B cell (primary cell): Measurements from ENCODE around the gene CXADR. TPM values are rescaled to one million over a fixed set of nuclear protein-coding genes. Genes with fewer than 3 reads are reported as not detected.
"Not testable (repeated sequence)": the region's sequence is repeated elsewhere in the genome, so short reads cannot be mapped to it uniquely, and the experiment has no call there.

Experiments used
- ATAC-seq: fragments of 200-7000 bp; cut with Tn5 transposase; one replicate; pipeline ENCODE4 v1.10.0; 2021; ENCODE audit warnings: low read depth, mild to moderate bottlenecking, moderate number of reproducible peaks, moderate library complexity
- CTCF ChIA-PET: fragments of 350-600 bp; sonication (Branson Sonifier 250); formaldehyde crosslinking; loops from one replicate; lab custom pipeline; 2021; ENCODE audit warnings: antibody characterized with exemption, inconsistent platforms; lab: Charles Lee
- POLR2A ChIA-PET: fragments of 350-600 bp; sonication (Branson Sonifier 250); formaldehyde crosslinking; loops from one replicate; lab custom pipeline; 2021; ENCODE audit warnings: antibody characterized with exemption; lab: Charles Lee
- DNase-seq: peaks from one replicate; pipeline ENCODE4 v3.0.0; 2013
- H2AFZ ChIP-seq: 2 replicates; pipeline ENCODE4 v1.6.1; 2012; ENCODE audit warnings: mild to moderate bottlenecking, low read depth, low read length; ENCODE audit not compliant: insufficient read depth, poor library complexity, severe bottlenecking
- H3K27ac ChIP-seq, 2 donors: 1 replicate in 1 of 2; 2 replicates in 1 of 2; pipeline ENCODE4 v1.5.1; 2012 to 2013; ENCODE audit warnings: low read length in 2 of 2, mild to moderate bottlenecking in 2 of 2, moderate library complexity in 1 of 2
- H3K27me3 ChIP-seq, 4 experiments: fragments of 200-600 bp in 1 of 4; sonication (generic) in 1 of 4; replicated peaks in 1 of 4; 1 replicate in 2 of 4; 2 replicates in 2 of 4; pipeline versions ENCODE4 v1.6.1 to v1.7.0; 2013 to 2016; ENCODE audit warnings: low read length in 3 of 4, mild to moderate bottlenecking in 2 of 4, mixed read lengths in 1 of 4, moderate library complexity in 1 of 4; ENCODE audit not compliant: insufficient read depth in 4 of 4, control insufficient read depth in 3 of 4; ENCODE audit errors: control extremely low read depth in 1 of 4
- H3K36me3 ChIP-seq, 2 experiments: replicated peaks in 1 of 2; 1 replicate in 1 of 2; 2 replicates in 1 of 2; pipeline versions ENCODE4 v1.6.1 to v1.7.1; 2013; ENCODE audit warnings: low read length in 1 of 2; ENCODE audit not compliant: insufficient read depth in 2 of 2, control insufficient read depth in 1 of 2; ENCODE audit errors: control extremely low read depth in 1 of 2, extremely low read depth in 1 of 2
- H3K4me1 ChIP-seq, 2 donors: fragments of 200-600 bp in 1 of 2; sonication (generic) in 1 of 2; 1 replicate in 1 of 2; 2 replicates in 1 of 2; pipeline versions ENCODE4 v1.5.1 to v1.6.1; 2013 to 2017; ENCODE audit warnings: low read length in 2 of 2; ENCODE audit not compliant: control insufficient read depth in 2 of 2, insufficient read depth in 2 of 2
- H3K4me2 ChIP-seq: replicated peaks from 2 replicates; pipeline ENCODE3; 2012; ENCODE audit warnings: mild to moderate bottlenecking, low read depth, low read length; ENCODE audit not compliant: poor library complexity, severe bottlenecking
- H3K4me3 ChIP-seq, 5 experiments: fragments of 200-600 bp in 1 of 5; sonication (generic) in 1 of 5; 1 replicate in 3 of 5; 2 replicates in 2 of 5; pipeline versions ENCODE4 v1.5.1 to v1.7.0; 2011 to 2016; ENCODE audit warnings: low read length in 4 of 5, mild to moderate bottlenecking in 4 of 5, low read depth in 2 of 5, control low read depth in 1 of 5, moderate library complexity in 1 of 5; ENCODE audit not compliant: insufficient read depth in 1 of 5; ENCODE audit errors: control extremely low read depth in 1 of 5, extremely low read depth in 1 of 5
- H3K79me2 ChIP-seq: fragments of 200-600 bp; sonication (generic); one replicate; pipeline ENCODE4 v1.6.0; 2016; ENCODE audit warnings: low read length; ENCODE audit not compliant: control insufficient read depth, insufficient read depth
- H3K9ac ChIP-seq: fragments of 200-600 bp; sonication (generic); 2 replicates; pipeline ENCODE4 v1.6.1; 2017; ENCODE audit warnings: mild to moderate bottlenecking, low read length, moderate library complexity
- H3K9me3 ChIP-seq, 3 donors: one replicate each; pipeline versions ENCODE4 v1.6.1 to v1.7.1; 2013; ENCODE audit warnings: low read length in 2 of 3; ENCODE audit not compliant: control insufficient read depth in 2 of 3, insufficient read depth in 1 of 3; ENCODE audit errors: control extremely low read depth in 1 of 3
- H4K20me1 ChIP-seq: 2 replicates; pipeline ENCODE4 v1.6.0; 2012; ENCODE audit warnings: mild to moderate bottlenecking, low read length; ENCODE audit not compliant: insufficient read depth, control insufficient read depth, poor library complexity, severe bottlenecking
- H3K27ac Mint-ChIP-seq: one replicate; pipeline ENCODE4 v1.8.0; 2021; ENCODE audit warnings: mixed read lengths
- H3K27me3 Mint-ChIP-seq: one replicate; pipeline ENCODE4 v1.8.0; 2021; ENCODE audit warnings: mixed read lengths
- H3K4me1 Mint-ChIP-seq: one replicate; pipeline ENCODE4 v1.8.0; 2021; ENCODE audit warnings: mixed read lengths
- H3K4me3 Mint-ChIP-seq: one replicate; pipeline ENCODE4 v1.8.0; 2021; ENCODE audit warnings: mixed read lengths
- H3K9me3 Mint-ChIP-seq: one replicate; pipeline ENCODE4 v1.8.0; 2022; ENCODE audit warnings: mixed read lengths; ENCODE audit not compliant: insufficient read depth
- WGBS: methylation state at CpG from one replicate; pipeline ENCODE4 v1.1.5; 2013; ENCODE audit warnings: missing lambda C conversion rate; ENCODE audit not compliant: insufficient coverage; 5-methylcytosine and 5-hydroxymethylcytosine counted together
- intact Hi-C: fragments of 100-400 bp; cut with micrococcal nuclease; formaldehyde crosslinking; loops from one replicate; pipeline ENCODE4 v1.10.0; 2022
- polyA plus RNA-seq: library from polyadenylated mRNA; depleted of rRNA; stranded (reverse); fragments of >200 nt; gene quantifications from 2 replicates; pipeline ENCODE4 v1.2.3, GENCODE V29; 2012
- total RNA-seq, 2 donors: library from RNA; stranded (reverse); fragments of 120-200 nt in 1 of 2; gene quantifications; 1 replicate in 1 of 2; 2 replicates in 1 of 2; pipeline versions ENCODE4 v1.2.3 to v1.2.4, GENCODE V29; 2013 to 2022
- TF ChIP-seq, protein P1 (sequence below): fragments of 200-600 bp; IDR thresholded peaks from one replicate; pipeline ENCODE4 v1.8.0; 2022; ENCODE audit warnings: antibody characterized with exemption, mild to moderate bottlenecking

Gene CXADR
- total and polyA plus RNA-seq, 2 donors (not counting 1 experiment from before 2014, with no cell fraction given), result not detected

DNA sequence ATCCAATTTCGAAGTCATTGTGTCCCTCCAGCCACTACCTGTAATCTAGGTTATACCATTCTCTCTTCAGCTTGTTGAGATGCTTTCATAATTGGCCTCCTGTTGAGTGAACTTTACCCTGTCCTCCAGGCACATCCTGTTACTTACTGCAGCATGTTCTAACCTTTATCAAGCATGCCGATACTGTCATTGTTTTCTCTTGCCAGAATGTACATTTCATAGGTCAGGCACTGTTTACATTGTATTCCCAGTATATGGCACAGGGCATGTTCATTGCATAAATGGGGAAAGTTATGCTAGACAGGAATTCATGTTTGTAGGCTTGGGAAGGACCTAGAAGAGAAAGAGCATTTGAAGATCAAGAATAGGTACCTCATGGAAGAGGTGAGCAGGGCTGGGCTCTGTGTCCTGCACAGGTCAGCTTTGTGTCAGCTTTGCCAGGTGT lies 10.2 kb downstream of the CXADR start:
- ATAC-seq (no peak), DNase-seq (no peak)
- no peak overlapping the region for H3K27ac Mint-ChIP-seq
- peaks cover 24% of the 10 kb centered on the region for H3K27me3 Mint-ChIP-seq
- no peak overlapping the region for H3K4me3 Mint-ChIP-seq
- Histone ChIP-seq H3K36me3 (no peaks in the 10 kb centered on the region), H3K4me2 (no peak overlapping the region), H3K9ac (no peak overlapping the region), H3K79me2 (no peaks in the 10 kb centered on the region), H2AFZ (no peak overlapping the region), H3K4me1 (no peaks in the 10 kb centered on the region), H3K27me3 (no peaks in the 10 kb centered on the region), H3K27ac (no peak overlapping the region), H3K9me3 (no peaks in the 10 kb centered on the region), H4K20me1 (no peaks in the 10 kb centered on the region), H3K4me3 (no peak overlapping the region)
- no peaks in the 10 kb centered on the region for H3K9me3 Mint-ChIP-seq
- ChIA-PET POLR2A (no interaction called here), CTCF (no interaction called here)
- WGBS, result 80% methylated on average over 1 of the region's 2 CpGs
- intact Hi-C loops, result no loop called here
- no peaks in the 10 kb centered on the region for H3K4me1 Mint-ChIP-seq
- TF ChIP-seq, protein P1, sequence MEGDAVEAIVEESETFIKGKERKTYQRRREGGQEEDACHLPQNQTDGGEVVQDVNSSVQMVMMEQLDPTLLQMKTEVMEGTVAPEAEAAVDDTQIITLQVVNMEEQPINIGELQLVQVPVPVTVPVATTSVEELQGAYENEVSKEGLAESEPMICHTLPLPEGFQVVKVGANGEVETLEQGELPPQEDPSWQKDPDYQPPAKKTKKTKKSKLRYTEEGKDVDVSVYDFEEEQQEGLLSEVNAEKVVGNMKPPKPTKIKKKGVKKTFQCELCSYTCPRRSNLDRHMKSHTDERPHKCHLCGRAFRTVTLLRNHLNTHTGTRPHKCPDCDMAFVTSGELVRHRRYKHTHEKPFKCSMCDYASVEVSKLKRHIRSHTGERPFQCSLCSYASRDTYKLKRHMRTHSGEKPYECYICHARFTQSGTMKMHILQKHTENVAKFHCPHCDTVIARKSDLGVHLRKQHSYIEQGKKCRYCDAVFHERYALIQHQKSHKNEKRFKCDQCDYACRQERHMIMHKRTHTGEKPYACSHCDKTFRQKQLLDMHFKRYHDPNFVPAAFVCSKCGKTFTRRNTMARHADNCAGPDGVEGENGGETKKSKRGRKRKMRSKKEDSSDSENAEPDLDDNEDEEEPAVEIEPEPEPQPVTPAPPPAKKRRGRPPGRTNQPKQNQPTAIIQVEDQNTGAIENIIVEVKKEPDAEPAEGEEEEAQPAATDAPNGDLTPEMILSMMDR, result no peak

DNA sequence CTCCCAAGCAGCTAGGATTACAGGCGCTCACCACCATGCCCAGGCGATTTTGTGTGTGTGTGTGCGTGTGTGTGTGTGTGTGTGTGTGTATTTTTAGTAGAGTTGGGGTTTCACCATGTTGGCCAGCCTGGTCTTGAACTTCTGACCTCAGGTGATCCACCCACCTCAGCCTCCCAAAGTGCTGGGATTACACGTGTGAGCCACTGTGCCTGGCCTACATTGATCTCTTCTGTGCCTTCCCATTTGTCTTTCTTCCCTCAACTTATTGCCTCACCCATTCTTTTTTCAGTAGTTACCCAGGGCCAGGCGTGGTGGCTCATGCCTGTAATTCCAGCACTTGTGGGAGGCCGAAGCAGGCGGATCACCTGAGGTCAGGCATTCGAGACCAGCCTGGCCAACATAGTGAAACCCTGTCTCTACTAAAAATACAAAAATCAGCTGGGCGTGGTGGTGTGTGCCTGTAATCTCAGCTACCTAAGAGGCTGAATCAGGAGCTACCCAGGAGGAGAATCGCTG lies 11.2 kb downstream of the CXADR start:
- H3K4me1 Mint-ChIP-seq, intact Hi-C loops, ATAC-seq, CTCF ChIA-PET, DNase-seq, H3K27ac Mint-ChIP-seq, H4K20me1 ChIP-seq, H3K27me3 ChIP-seq, H3K36me3 ChIP-seq, H3K4me3 Mint-ChIP-seq, POLR2A ChIA-PET, H3K9ac ChIP-seq, H3K4me3 ChIP-seq, H3K27ac ChIP-seq, H3K4me2 ChIP-seq, H3K9me3 ChIP-seq, H3K4me1 ChIP-seq, H2AFZ ChIP-seq, H3K9me3 Mint-ChIP-seq, H3K79me2 ChIP-seq: not testable (repeated sequence)
- peaks cover 16% of the 10 kb centered on the region for H3K27me3 Mint-ChIP-seq
- 98% methylated on average over 9 of the region's 10 CpGs for WGBS
